SK-N-SH (cell line): ENCODE results near the gene ACYP2. TPM values are rescaled to one million over a fixed set of nuclear protein-coding genes. Genes with fewer than 3 reads are reported as not detected.

Experiments used
- CTCF ChIA-PET: fragments of 300-600, 350-600 bp; formaldehyde crosslinking; extraction: SDS; loops from one replicate; lab custom pipeline; 2021; lab: Yijun Ruan, JAX
- POLR2A ChIA-PET: fragments of 350-600 bp; sonication (Branson Sonifier 250); formaldehyde crosslinking; extraction: SDS; loops from one replicate; lab custom pipeline; 2020; ENCODE audit warnings: antibody characterized with exemption, inconsistent platforms; lab: Yijun Ruan, JAX
- DNase-seq: peaks from one replicate; pipeline ENCODE4 v3.0.0; 2012
- H2AFZ ChIP-seq: fragments of 200-600 bp; sonication (generic); 2 replicates; pipeline ENCODE4 v1.8.1; 2016; ENCODE audit warnings: antibody characterized with exemption, mild to moderate bottlenecking, low read depth
- H3F3A ChIP-seq: fragments of 200-600 bp; sonication (generic); replicated peaks from 2 replicates; pipeline ENCODE3; 2016; ENCODE audit warnings: antibody characterized with exemption, mild to moderate bottlenecking; ENCODE audit not compliant: insufficient read depth
- H3K27ac ChIP-seq, 2 experiments: fragments of 200-500 bp in 1 of 2; fragments of 200-600 bp in 1 of 2; sonication (Bioruptor generic) in 1 of 2; sonication (generic), shearing (Covaris generic) in 1 of 2; 2 replicates each; pipeline versions ENCODE4 v1.5.1 to v1.6.1; 2014 to 2016; ENCODE audit warnings: low read depth in 2 of 2, inconsistent platforms in 1 of 2, low read length in 1 of 2, mild to moderate bottlenecking in 1 of 2, mixed read lengths in 1 of 2
- H3K27me3 ChIP-seq: fragments of 200-600 bp; sonication (generic), shearing (Covaris generic); 2 replicates; pipeline ENCODE4 v1.6.1; 2016; ENCODE audit warnings: mixed run types; ENCODE audit not compliant: insufficient read depth
- H3K36me3 ChIP-seq, 2 experiments: fragments of 200-500 bp in 1 of 2; fragments of 200-600 bp in 1 of 2; sonication (Bioruptor generic) in 1 of 2; sonication (generic) in 1 of 2; replicated peaks in 1 of 2; 2 replicates each; pipeline versions ENCODE3 to v1.5.1; 2014 to 2016; ENCODE audit warnings: low read length in 1 of 2, mild to moderate bottlenecking in 1 of 2; ENCODE audit not compliant: insufficient read depth in 2 of 2, control insufficient read depth in 1 of 2
- H3K4me1 ChIP-seq, 2 experiments: fragments of 200-500 bp in 1 of 2; fragments of 200-600 bp in 1 of 2; sonication (Bioruptor generic) in 1 of 2; sonication (generic), shearing (Covaris generic) in 1 of 2; 2 replicates each; pipeline versions ENCODE4 v1.5.1 to v1.6.1; 2014 to 2016; ENCODE audit warnings: low read depth in 1 of 2, low read length in 1 of 2, mixed run types in 1 of 2; ENCODE audit not compliant: insufficient read depth in 2 of 2, control insufficient read depth in 1 of 2
- H3K4me2 ChIP-seq: fragments of 200-600 bp; sonication (generic), shearing (Covaris generic); 2 replicates; pipeline ENCODE4 v1.6.1; 2017; ENCODE audit warnings: mixed run types
- H3K4me3 ChIP-seq, 2 experiments: fragments of 200-500 bp in 1 of 2; fragments of 200-600 bp in 1 of 2; sonication (Bioruptor generic) in 1 of 2; sonication (generic), shearing (Covaris generic) in 1 of 2; 2 replicates each; pipeline versions ENCODE4 v1.5.1 to v1.8.1; 2014 to 2016; ENCODE audit warnings: low read depth in 2 of 2, inconsistent platforms in 1 of 2, low read length in 1 of 2, mild to moderate bottlenecking in 1 of 2, mixed read lengths in 1 of 2, moderate library complexity in 1 of 2
- H3K79me2 ChIP-seq: fragments of 200-600 bp; sonication (generic); 2 replicates; pipeline ENCODE4 v1.8.1; 2017; ENCODE audit warnings: mild to moderate bottlenecking; ENCODE audit not compliant: insufficient read depth
- H3K9ac ChIP-seq: fragments of 200-600 bp; sonication (generic); 2 replicates; pipeline ENCODE4 v1.6.1; 2017; ENCODE audit warnings: mixed run types
- H3K9me2 ChIP-seq: fragments of 200-600 bp; sonication (generic); 2 replicates; pipeline ENCODE4 v1.6.1; 2017; ENCODE audit warnings: mixed run types
- H3K9me3 ChIP-seq: fragments of 200-600 bp; sonication (generic); 2 replicates; pipeline ENCODE4 v1.6.1; 2017; ENCODE audit warnings: mixed run types, mild to moderate bottlenecking, moderate library complexity
- H4K20me1 ChIP-seq: fragments of 200-600 bp; sonication (generic); 2 replicates; pipeline ENCODE4 v1.6.1; 2017; ENCODE audit warnings: mild to moderate bottlenecking, mixed run types; ENCODE audit not compliant: insufficient read depth
- CHD2 ChIP-seq: fragments of 150-350 bp; IDR thresholded peaks from 2 replicates; pipeline ENCODE4 v1.6.1; 2018; ENCODE audit warnings: low read length; ENCODE audit not compliant: partially characterized antibody
- CTCF ChIP-seq: fragments of 200-600 bp; sonication (generic); IDR thresholded peaks from 2 replicates; pipeline ENCODE4 v1.6.1; 2017; ENCODE audit warnings: antibody characterized with exemption, mild to moderate bottlenecking, moderate library complexity
- ELF1 ChIP-seq: IDR thresholded peaks from 2 replicates; pipeline ENCODE4 v1.4.0; 2012
- EP300 ChIP-seq, 2 experiments: IDR thresholded peaks; 2 replicates each; pipeline versions ENCODE4 v1.4.0 to v1.6.1; 2012; ENCODE audit warnings: borderline replicate concordance in 1 of 2, low read depth in 1 of 2, low read length in 1 of 2
- EZH2phosphoT487 ChIP-seq: fragments of 200-600 bp; sonication (generic); IDR thresholded peaks from 2 replicates; pipeline ENCODE4 v1.6.1; 2017; ENCODE audit warnings: low read depth, mixed run types, mild to moderate bottlenecking, antibody characterized with exemption, moderate library complexity, borderline replicate concordance
- FOSL2 ChIP-seq: IDR thresholded peaks from 2 replicates; pipeline ENCODE4 v1.4.0; 2012; ENCODE audit warnings: low read depth, mild to moderate bottlenecking, moderate library complexity, borderline replicate concordance
- FOXM1 ChIP-seq: IDR thresholded peaks from 2 replicates; pipeline ENCODE4 v1.4.0; 2012; ENCODE audit warnings: low read depth, mild to moderate bottlenecking
- MAX ChIP-seq: IDR thresholded peaks from 2 replicates; pipeline ENCODE4 v1.4.0; 2012; ENCODE audit warnings: low read depth
- MEF2A ChIP-seq: IDR thresholded peaks from 2 replicates; pipeline ENCODE4 v1.4.0; 2012; ENCODE audit warnings: low read depth, borderline replicate concordance
- MXI1 ChIP-seq: IDR thresholded peaks from 2 replicates; pipeline ENCODE4 v1.6.1; 2012; ENCODE audit warnings: mild to moderate bottlenecking, low read depth, low read length, improper control_type of control experiment
- NFIC ChIP-seq: IDR thresholded peaks from 2 replicates; pipeline ENCODE4 v1.4.0; 2012; ENCODE audit warnings: borderline replicate concordance
- RCOR1 ChIP-seq: fragments of 150-350 bp; IDR thresholded peaks from 2 replicates; pipeline ENCODE4 v1.6.1; 2017; ENCODE audit warnings: antibody characterized with exemption, low read length
- RFX5 ChIP-seq: IDR thresholded peaks from 2 replicates; pipeline ENCODE4 v1.6.1; 2012; ENCODE audit warnings: mild to moderate bottlenecking, improper control_type of control experiment, low read length
- SMC3 ChIP-seq: IDR thresholded peaks from 2 replicates; pipeline ENCODE4 v1.6.1; 2012; ENCODE audit warnings: low read depth, low read length, improper control_type of control experiment
- TAF1 ChIP-seq: IDR thresholded peaks from 2 replicates; pipeline ENCODE4 v1.6.1; 2012; ENCODE audit warnings: low read depth, mild to moderate bottlenecking, low read length, moderate library complexity, borderline replicate concordance
- TCF12 ChIP-seq: IDR thresholded peaks from 2 replicates; pipeline ENCODE4 v1.4.0; 2012
- USF2 ChIP-seq: fragments of 150-350 bp; IDR thresholded peaks from 2 replicates; pipeline ENCODE4 v1.6.1; 2017; ENCODE audit warnings: antibody characterized with exemption, low read length, low read depth, borderline replicate concordance
- YY1 ChIP-seq: IDR thresholded peaks from 2 replicates; pipeline ENCODE4 v1.4.0; 2012; ENCODE audit warnings: low read depth, mild to moderate bottlenecking
- WGBS: methylation state at CpG from one replicate; pipeline ENCODE4 v1.1.6; 2017; ENCODE audit warnings: low lambda C conversion rate; 5-methylcytosine and 5-hydroxymethylcytosine counted together
- polyA plus RNA-seq, 3 experiments: library from polyadenylated mRNA; depleted of rRNA; stranded (reverse); fragments of >200 nt; gene quantifications; 2 replicates each; pipeline ENCODE4 v1.2.3, GENCODE V29; 2012

ACYP2 gene
- polyA plus RNA-seq, 1 of the 3 experiments (the other 2 are of a cell fraction): 8.8 TPM

- Histone ChIP-seq H2AFZ (no peak overlapping the region), H3K36me3 (no peaks in the 10 kb centered on the region), H3K4me3 (no peak overlapping the region), H3K9me2 (no peaks in the 10 kb centered on the region), H3K4me1 (peaks cover 8% of the 10 kb centered on the region in 2 experiments), H3K79me2 (no peaks in the 10 kb centered on the region), H3K27me3 (no peaks in the 10 kb centered on the region), H3F3A (peaks cover 10% of the 10 kb centered on the region), H3K4me2 (no peak overlapping the region), H3K9me3 (no peaks in the 10 kb centered on the region; the same call in 1 of the 2 replicates), H3K9ac (no peak overlapping the region), H4K20me1 (no peaks in the 10 kb centered on the region), H3K27ac (no peak overlapping the region)
- WGBS: 95% methylated on average over 6 of the region's 6 CpGs
- TF ChIP-seq FOXM1 (no peak), YY1 (no peak), RFX5 (no peak), MEF2A (no peak), EP300 (IDR thresholded peaks at IDR 0.05; ENCODE audit: borderline replicate concordance in 1 of 2, low read depth in 1 of 2, low read length in 1 of 2) (no peak), FOSL2 (no peak), USF2 (no peak), MXI1 (no peak), TAF1 (no peak), CHD2 (no peak), ELF1 (no peak), TCF12 (no peak), CTCF (no peak), MAX (no peak), EZH2phosphoT487 (no peak), RCOR1 (no peak), NFIC (no peak), SMC3 (no peak)
- CTCF ChIA-PET: no interaction called here
- POLR2A ChIA-PET: no interaction called here
- no peak for DNase-seq
Measured at GRCh38 chr2:54099829-54100585, 15.4 kb upstream of the ACYP2 start.
